Panc1 (cell line): ENCODE data around the gene CDK4.

Experiments
- POLR2AphosphoS5 ChIP-seq: IDR thresholded peaks from 2 replicates; pipeline ENCODE4 v1.6.1; 2012; ENCODE audit warnings: mild to moderate bottlenecking, low read depth, low read length, moderate library complexity
- SIN3A ChIP-seq: IDR thresholded peaks from 2 replicates; pipeline ENCODE4 v1.6.1; 2012; ENCODE audit warnings: low read depth, mild to moderate bottlenecking, low read length, moderate library complexity, borderline replicate concordance; ENCODE audit not compliant: insufficient read depth
- TCF7L2 ChIP-seq: IDR thresholded peaks from 2 replicates; pipeline ENCODE4 v1.6.1; 2011; ENCODE audit warnings: mild to moderate bottlenecking, low read depth, low read length, inconsistent platforms
- TF ChIP-seq, protein P1 (sequence below): fragments of 450-650 bp; IDR thresholded peaks from 2 replicates; pipeline ENCODE4 v1.5.1; 2017; ENCODE audit warnings: mild to moderate bottlenecking
- TF ChIP-seq, protein P2 (sequence below), 2 experiments: IDR thresholded peaks; 2 replicates each; pipeline ENCODE4 v1.6.1; 2011 to 2012; ENCODE audit warnings: low read depth in 2 of 2, control low read depth in 1 of 2, low read length in 1 of 2, mild to moderate bottlenecking in 1 of 2, moderate library complexity in 1 of 2; ENCODE audit not compliant: insufficient read depth in 1 of 2

DNA sequence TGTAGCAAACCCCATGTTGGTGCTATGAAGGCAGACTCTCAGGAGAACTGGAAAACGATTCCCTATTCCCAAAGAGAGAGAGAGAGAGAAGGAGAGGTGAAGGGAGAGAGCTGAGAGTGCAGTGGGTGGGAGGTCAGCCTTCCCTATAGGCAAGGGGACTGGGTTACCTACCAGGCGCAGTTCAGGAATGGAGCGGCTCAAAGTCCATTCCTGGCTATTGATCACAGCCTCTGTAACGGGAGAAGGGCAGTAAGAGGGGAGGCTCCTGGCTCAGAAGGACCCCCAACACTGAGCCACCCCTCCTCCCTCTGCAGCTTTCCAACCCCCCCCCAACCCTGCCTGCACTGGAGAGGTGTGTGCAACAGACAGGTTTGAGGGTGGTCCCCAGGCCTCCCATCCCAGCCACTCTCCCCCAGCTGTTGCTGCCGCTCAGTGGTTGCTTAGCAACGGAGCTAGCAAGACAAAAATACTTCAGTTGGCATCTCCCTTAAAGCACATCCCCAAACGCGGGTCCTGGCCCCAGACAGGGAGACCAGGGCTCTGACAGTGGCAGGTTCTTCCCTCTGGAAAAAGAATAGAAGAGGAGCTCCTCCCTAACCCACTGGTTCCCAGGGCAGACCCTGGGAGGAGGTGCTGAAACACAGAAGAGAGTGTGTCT lies 16.8 kb downstream of the CDK4 start:
- TF ChIP-seq, protein P1, sequence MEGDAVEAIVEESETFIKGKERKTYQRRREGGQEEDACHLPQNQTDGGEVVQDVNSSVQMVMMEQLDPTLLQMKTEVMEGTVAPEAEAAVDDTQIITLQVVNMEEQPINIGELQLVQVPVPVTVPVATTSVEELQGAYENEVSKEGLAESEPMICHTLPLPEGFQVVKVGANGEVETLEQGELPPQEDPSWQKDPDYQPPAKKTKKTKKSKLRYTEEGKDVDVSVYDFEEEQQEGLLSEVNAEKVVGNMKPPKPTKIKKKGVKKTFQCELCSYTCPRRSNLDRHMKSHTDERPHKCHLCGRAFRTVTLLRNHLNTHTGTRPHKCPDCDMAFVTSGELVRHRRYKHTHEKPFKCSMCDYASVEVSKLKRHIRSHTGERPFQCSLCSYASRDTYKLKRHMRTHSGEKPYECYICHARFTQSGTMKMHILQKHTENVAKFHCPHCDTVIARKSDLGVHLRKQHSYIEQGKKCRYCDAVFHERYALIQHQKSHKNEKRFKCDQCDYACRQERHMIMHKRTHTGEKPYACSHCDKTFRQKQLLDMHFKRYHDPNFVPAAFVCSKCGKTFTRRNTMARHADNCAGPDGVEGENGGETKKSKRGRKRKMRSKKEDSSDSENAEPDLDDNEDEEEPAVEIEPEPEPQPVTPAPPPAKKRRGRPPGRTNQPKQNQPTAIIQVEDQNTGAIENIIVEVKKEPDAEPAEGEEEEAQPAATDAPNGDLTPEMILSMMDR, result no peak
- TF ChIP-seq POLR2AphosphoS5 (no peak), TCF7L2 (no peak), SIN3A (no peak)
- TF ChIP-seq, protein P2, sequence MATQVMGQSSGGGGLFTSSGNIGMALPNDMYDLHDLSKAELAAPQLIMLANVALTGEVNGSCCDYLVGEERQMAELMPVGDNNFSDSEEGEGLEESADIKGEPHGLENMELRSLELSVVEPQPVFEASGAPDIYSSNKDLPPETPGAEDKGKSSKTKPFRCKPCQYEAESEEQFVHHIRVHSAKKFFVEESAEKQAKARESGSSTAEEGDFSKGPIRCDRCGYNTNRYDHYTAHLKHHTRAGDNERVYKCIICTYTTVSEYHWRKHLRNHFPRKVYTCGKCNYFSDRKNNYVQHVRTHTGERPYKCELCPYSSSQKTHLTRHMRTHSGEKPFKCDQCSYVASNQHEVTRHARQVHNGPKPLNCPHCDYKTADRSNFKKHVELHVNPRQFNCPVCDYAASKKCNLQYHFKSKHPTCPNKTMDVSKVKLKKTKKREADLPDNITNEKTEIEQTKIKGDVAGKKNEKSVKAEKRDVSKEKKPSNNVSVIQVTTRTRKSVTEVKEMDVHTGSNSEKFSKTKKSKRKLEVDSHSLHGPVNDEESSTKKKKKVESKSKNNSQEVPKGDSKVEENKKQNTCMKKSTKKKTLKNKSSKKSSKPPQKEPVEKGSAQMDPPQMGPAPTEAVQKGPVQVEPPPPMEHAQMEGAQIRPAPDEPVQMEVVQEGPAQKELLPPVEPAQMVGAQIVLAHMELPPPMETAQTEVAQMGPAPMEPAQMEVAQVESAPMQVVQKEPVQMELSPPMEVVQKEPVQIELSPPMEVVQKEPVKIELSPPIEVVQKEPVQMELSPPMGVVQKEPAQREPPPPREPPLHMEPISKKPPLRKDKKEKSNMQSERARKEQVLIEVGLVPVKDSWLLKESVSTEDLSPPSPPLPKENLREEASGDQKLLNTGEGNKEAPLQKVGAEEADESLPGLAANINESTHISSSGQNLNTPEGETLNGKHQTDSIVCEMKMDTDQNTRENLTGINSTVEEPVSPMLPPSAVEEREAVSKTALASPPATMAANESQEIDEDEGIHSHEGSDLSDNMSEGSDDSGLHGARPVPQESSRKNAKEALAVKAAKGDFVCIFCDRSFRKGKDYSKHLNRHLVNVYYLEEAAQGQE (IDR thresholded peaks at IDR 0.05; ENCODE audit: insufficient read depth in 1 of 2, low read depth in 2 of 2, low read length in 1 of 2), result no peak
